NCI-H748 treated with DMSO at 0.1 percent for 48 hours (cell line): Measurements from ENCODE around the gene ATF3.
"Not testable (repeated sequence)": the region's sequence is repeated elsewhere in the genome, so short reads cannot be mapped to it uniquely, and the experiment has no call there.

Source experiments
- DNase-seq: peaks from one replicate; lab custom pipeline; 2025; lab: John Stamatoyannopoulos, UW

Gene ATF3

GRCh38 chr1:212628813-212629415 is 20.4 kb downstream of the ATF3 start:
- DNase-seq = no peak

- no peak for DNase-seq
Measured at GRCh38 chr1:212629450-212630157, 21.0 kb downstream of the ATF3 start.

- no peak for DNase-seq
Measured at GRCh38 chr1:212630158-212630900, 21.8 kb downstream of the ATF3 start.

DNA sequence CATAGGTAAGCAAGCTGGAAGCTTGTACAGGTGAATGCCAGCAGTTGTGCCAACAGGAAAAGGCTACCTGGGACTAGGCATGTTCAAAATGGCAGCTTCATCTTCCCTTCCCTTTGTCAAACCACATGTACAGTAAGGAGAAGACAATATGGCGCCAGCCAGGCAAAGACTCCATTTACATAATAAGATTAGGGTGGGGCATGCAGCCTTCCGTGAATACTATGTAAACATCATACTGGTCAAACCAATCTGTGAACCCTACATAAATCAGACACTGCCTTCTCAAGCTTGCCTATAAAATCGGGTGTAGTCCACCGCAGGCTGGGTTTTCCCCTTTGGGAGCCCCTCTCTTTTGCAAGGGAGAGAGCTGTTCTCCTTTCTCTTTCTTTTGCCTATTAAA is 24.6 kb downstream of the ATF3 start:
- peak; percentile 29 for DNase-seq

GRCh38 chr1:212634252-212634651 is 25.7 kb downstream of the ATF3 start:
- no peak for DNase-seq

DNA sequence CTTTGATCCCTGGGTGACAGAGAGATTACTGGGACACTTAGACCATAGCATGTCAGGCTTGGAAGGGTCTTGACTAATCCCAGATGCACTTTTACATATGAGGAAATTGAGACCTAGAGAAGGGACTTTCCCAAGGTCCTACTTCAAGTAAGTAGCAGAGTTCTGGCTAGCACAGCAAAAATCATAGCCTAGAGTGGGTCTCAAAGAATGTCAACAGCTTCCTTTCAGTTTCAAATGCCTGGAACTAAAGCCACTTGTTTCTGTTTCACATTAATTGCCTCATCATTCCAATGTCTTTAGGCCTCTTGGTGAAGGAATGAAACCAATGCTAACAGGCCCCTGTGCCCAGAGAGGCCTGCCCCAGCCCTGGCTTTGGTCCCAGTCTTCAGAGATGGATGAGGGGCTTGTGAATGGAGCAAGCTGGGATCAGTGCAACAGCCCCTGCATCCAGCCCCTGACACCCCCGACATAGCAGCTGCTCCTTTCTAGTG is 26.6 kb downstream of the ATF3 start:
- no peak for DNase-seq

- no peak for DNase-seq
Measured at GRCh38 chr1:212637902-212638301, 29.3 kb downstream of the ATF3 start.

GRCh38 chr1:212638492-212639151 is 30.1 kb downstream of the ATF3 start:
- DNase-seq = no peak

GRCh38 chr1:212639524-212639923 is 31.0 kb downstream of the ATF3 start:
- DNase-seq = not testable (repeated sequence)

GRCh38 chr1:212640223-212640878 is 31.8 kb downstream of the ATF3 start:
- DNase-seq = no peak

GRCh38 chr1:212641956-212642355 is 33.4 kb downstream of the ATF3 start:
- DNase-seq = no peak

GRCh38 chr1:212643877-212644276 is 35.3 kb downstream of the ATF3 start:
- no peak for DNase-seq

DNA sequence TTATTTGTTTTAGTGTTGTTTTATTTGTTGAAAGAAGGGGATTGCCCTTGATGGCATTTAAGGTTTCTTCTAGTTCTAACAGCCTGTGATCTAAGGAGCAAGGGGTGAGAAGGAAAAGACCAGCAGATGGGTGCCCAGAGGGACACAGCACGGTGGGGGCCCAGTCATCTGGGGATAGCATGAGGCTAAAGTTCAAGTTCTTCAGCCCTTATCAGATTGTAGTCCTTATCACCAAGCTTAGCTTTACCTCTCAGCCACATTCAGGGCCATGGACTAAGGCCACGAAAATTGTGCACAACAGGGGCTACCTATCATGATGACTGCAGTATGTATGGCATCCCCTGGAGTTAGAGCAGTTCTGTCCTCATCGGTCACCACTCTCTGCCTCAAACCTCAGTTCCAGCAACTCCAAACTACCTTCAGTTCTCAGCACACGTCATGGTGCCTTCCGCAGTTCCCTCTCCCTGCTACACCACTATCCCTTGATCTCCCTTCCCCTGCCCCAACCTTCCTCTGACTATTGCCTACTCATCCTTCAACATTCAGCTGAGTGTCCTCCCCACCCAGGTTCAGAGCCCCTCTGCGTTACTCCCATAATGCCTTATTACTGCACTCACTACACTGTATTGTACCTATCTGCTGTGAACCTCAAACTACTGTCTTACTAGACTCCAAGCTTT is 36.4 kb downstream of the ATF3 start:
- DNase-seq = no peak

DNA sequence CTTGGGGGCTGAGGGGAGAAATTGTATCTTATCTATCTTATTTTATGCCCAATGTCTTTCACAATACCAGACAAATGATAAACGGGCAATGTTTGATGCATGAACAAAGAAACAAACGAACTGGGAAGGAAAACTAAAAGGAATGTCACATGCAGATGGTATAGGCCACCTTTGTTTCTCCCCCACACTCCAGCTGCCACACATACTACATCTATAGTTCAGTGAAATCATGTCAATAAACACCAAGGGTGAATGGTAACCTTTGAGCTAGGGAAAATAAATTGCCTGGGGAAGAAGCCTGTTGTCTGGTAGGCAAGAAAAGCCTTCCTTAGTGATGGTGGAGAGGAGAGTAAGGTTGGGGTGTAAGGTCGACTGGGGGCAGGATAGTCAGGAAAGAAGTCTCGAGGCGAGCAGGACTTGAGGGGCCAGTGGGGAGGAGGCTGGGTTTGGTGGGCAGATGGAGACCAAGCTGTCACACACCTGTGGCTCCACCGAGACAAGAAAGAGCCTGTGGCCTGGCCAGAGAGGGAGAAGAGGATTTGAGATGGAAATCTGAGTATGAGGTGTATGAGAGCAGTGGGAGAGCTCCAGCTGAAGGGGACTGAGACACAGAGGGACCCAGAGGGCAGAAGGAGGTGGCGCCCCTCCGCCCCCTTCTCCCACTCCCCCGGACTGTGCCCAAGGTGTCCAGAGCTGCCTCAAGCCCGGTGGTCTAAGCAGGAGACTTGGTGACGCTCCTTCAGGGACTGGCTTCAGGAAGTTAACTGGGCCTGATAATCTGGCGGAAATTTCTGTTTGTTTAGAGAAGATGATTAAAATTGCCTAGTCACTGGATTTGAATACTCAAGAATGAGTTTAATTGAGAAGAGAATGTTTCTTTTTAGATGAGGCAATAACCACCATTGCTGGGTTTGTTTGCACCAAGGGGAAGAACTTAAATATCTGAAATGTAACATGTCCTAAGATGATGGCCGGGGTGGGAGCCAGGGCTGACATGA is 37.3 kb downstream of the ATF3 start:
- no peak for DNase-seq

DNA sequence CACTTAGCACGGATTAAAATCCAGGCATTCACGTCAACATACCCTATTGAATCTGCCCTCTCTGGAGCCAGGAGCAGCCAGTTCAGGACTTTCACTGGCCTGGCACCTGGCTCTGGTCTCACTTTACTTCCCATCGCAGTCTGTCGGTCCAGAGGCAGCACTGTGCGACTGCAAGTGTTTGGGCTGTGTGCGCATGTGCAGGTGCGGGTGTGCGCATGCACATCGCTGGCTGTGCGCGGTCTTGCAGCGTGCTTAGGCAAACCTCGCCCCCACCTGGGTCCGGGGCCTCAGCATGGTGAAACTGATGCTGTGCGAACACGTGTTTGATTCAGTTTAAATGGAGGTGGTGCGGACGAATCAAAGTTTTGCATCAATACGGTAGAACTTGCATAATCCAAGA is 38.0 kb downstream of the ATF3 start:
- no peak for DNase-seq

DNA sequence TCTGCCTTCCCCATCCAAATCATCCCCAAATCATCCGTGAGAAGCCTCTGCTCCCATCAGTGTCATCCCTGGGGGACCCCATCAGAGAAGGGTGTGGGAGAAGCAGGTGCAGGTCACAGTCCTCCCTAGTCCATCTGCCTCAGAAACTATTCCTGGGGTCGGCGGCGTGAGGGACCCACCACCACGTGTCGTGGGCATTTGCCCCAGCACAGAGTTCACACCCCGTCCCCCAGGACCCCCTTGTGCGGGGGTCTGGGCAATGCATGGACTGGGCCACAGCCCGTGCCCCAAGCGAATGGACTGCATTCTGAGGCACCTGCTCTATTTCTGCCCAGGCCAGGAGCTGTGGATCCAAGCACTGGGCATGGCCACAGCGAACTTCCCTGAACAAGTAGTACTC is 38.4 kb downstream of the ATF3 start:
- DNase-seq = no peak

DNA sequence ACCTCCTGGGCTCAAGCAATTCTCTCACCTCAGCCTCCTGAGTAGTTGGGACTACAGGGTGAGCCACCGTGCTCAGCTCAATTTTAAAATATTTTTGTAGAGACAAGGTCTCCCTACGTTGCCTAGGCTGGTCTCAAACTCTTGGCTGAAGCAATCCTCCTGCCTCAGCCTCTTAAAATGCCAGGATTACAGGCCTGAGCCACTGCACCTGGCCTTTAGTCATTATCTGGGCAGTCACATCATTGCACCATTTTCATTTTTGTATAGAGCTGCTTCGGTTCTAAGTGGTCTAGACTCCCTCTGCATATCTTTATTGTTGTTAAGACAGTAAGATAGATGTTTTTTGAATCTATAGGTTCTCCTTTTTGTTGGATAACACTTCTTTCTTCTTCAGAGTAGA is 39.9 kb downstream of the ATF3 start:
- no peak for DNase-seq

DNA sequence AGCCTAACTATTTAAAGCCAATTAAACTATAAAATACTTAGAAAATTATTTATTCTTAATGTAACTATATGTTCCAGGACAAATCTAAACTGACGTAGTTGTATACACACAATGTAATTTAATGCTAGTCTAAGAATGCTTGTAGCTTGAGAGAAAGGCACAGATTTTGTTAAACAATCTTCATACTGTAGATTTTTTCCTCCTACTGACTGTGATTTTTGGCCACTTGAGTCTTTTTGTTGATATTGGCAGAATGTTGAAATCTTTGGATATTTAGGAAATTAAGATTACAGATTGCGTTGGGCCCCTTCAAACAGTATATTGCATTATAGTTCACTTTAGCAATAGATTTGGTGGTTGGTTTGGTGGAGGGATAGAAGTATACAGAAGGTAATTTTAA is 40.5 kb downstream of the ATF3 start:
- no peak for DNase-seq

- peak; percentile 32 for DNase-seq
Measured at GRCh38 chr1:212650228-212650627, 41.7 kb downstream of the ATF3 start.

GRCh38 chr1:212651521-212651920 is 43.0 kb downstream of the ATF3 start:
- no peak for DNase-seq
